ENCODE data around the gene ACTG1. TPM values are rescaled to one million over a fixed set of nuclear protein-coding genes. Genes with fewer than 3 reads are reported as not detected.

Gene ACTG1
- total RNA-seq, result 100 to 1,000 TPM; 341 to 567 (median 431) TPM
- 100 to 1,000 TPM; 150 to 620 (median 219) TPM for polyA plus RNA-seq
- long read RNA-seq, donor 1, transcript ACTG1-207 (3 exons, 1,678 nt), result minor isoform, 11 of 457 reads
- long read RNA-seq, donor 1, transcript ACTG1-205 (7 exons, 1,168 nt), result minor isoform, 45 of 457 reads
- long read RNA-seq, donor 1, transcript ACTG1-206 (6 exons, 1,919 nt), result major isoform, 313 of 457 reads
- long read RNA-seq, donor 1, transcript ACTG1-212 (4 exons, 1,698 nt), result minor isoform, 10 of 457 reads
- long read RNA-seq, donor 1, partial matches to known transcripts, result 9 of 457 reads
- long read RNA-seq, donor 1, other reads (novel, unspliced or antisense), result 54 of 457 reads
- long read RNA-seq, donor 2, transcript ACTG1-207 (3 exons, 1,678 nt), result minor isoform, 33 of 699 reads
- long read RNA-seq, donor 2, transcript ACTG1-212 (4 exons, 1,698 nt), result minor isoform, 12 of 699 reads
- long read RNA-seq, donor 2, transcript ACTG1-205 (7 exons, 1,168 nt), result minor isoform, 98 of 699 reads
- long read RNA-seq, donor 2, transcript ACTG1-206 (6 exons, 1,919 nt), result major isoform, 401 of 699 reads
- long read RNA-seq, donor 2, partial matches to known transcripts, result 28 of 699 reads
- long read RNA-seq, donor 2, other reads (novel, unspliced or antisense), result 107 of 699 reads

GRCh38 chr17:81512562-81513371, at the start of gene ACTG1:
Gene ACTG1 (minus strand): TSS chr17:81512799. CDS start chr17:81512354, 445 bp downstream.
- Histone ChIP-seq H3K27me3 (ENCODE audit: insufficient read depth in 3 of 3, low read length in 2 of 3) (no peaks in the 10 kb centered on the region), H3K4me3 (peak within 1 kb of the TSS; percentile 86), H3K4me1 (peaks cover 23% of the 10 kb centered on the region), H3K27ac (peak within 1 kb of the TSS; percentile 100), H3K36me3 (ENCODE audit: insufficient read depth in 1 of 2, low read depth in 1 of 2) (peaks cover 11 to 34% of the 10 kb centered on the region in 2 donors), H3K9me3 (no peaks in the 10 kb centered on the region)
- TF ChIP-seq CTCF (IDR thresholded peaks at IDR 0.05), result no peak
- intact Hi-C loops (cut with DNase I), result loop anchor here (2.0 kb wide), 2 partner anchors 118 to 120 kb away; partner anchors contain the start of gene BAHCC1 (in 1 of the 2)
- 0 to 1% (median 0%) methylated on average over 34 to 111 of the region's 111 CpGs for WGBS, 3 donors
- peak; percentile 63 to 73 (median 70) for ATAC-seq
- peak; percentile 93 to 97 for DNase-seq

GRCh38 chr17:81561494-81561885, 48.9 kb upstream of the ACTG1 start:
- H3K36me3 ChIP-seq (ENCODE audit: insufficient read depth in 1 of 2, low read depth in 1 of 2), result peaks cover 5 to 100% of the 10 kb centered on the region in 2 donors
- ATAC-seq (no peak), DNase-seq (no peak)
- no peaks in the 10 kb centered on the region for H3K27me3 ChIP-seq (ENCODE audit: insufficient read depth in 3 of 3, low read length in 2 of 3)
- 85 to 93% (median 87%) methylated on average over 4 of the region's 4 CpGs for WGBS, 3 donors
- H3K4me3 ChIP-seq, result no peak overlapping the region
- no peaks in the 10 kb centered on the region for H3K9me3 ChIP-seq
- H3K4me1 ChIP-seq, result peaks cover 18% of the 10 kb centered on the region
- intact Hi-C loops (cut with DNase I), result loop anchor here in 1 of 2 donors (10.0 kb wide), 1 partner anchor 63 kb away; no protein-coding TSS in a partner anchor
- no peak for TF ChIP-seq CTCF (IDR thresholded peaks at IDR 0.05)
- no peak overlapping the region for H3K27ac ChIP-seq

- 78 to 81% (median 79%) methylated on average over 25 to 27 of the region's 27 CpGs for WGBS, 3 donors
- DNase-seq, result peak in 1 of 2 donors; percentile 27
- H3K4me3 ChIP-seq, result no peak overlapping the region
- no peak for ATAC-seq
- H3K27ac ChIP-seq, result no peak overlapping the region
- H3K27me3 ChIP-seq (ENCODE audit: insufficient read depth in 3 of 3, low read length in 2 of 3), result no peaks in the 10 kb centered on the region
- TF ChIP-seq CTCF (IDR thresholded peaks at IDR 0.05), result no peak
- H3K36me3 ChIP-seq (ENCODE audit: insufficient read depth in 1 of 2, low read depth in 1 of 2), result peaks cover 5 to 80% of the 10 kb centered on the region in 2 donors
- peaks cover 23% of the 10 kb centered on the region for H3K4me1 ChIP-seq
- intact Hi-C loops (cut with DNase I), result loop anchor here in 1 of 2 donors (5.0 kb wide), 1 partner anchor 38 kb away; no protein-coding TSS in a partner anchor
- no peaks in the 10 kb centered on the region for H3K9me3 ChIP-seq
These were observed 46.6 kb upstream of the ACTG1 start for GRCh38 chr17:81558941-81559806.

GRCh38 chr17:81558115-81558468, 45.5 kb upstream of the ACTG1 start:
- Histone ChIP-seq H3K4me1 (peaks cover 34% of the 10 kb centered on the region), H3K27me3 (ENCODE audit: insufficient read depth in 3 of 3, low read length in 2 of 3) (no peaks in the 10 kb centered on the region), H3K36me3 (ENCODE audit: insufficient read depth in 1 of 2, low read depth in 1 of 2) (peaks cover 5 to 69% of the 10 kb centered on the region in 2 donors), H3K9me3 (no peaks in the 10 kb centered on the region), H3K4me3 (no peak overlapping the region), H3K27ac (peak overlapping the region; percentile 65)
- WGBS, 3 donors, result 76 to 88% (median 84%) methylated on average over 12 of the region's 12 CpGs
- intact Hi-C loops (cut with DNase I), result loop anchor here in 1 of 2 donors (5.0 kb wide), 1 partner anchor 39 kb away; no protein-coding TSS in a partner anchor
- no peak for ATAC-seq
- no peak for TF ChIP-seq CTCF (IDR thresholded peaks at IDR 0.05)
- DNase-seq, result no peak

Measured in psoas muscle (tissue), 8 donors.